Measurements from ENCODE around the gene SH2D5.
A peak's percentile ranks its signal among the peaks of the same experiment; 100 is the strongest.
"Not testable (repeated sequence)": the region's sequence is repeated elsewhere in the genome, so short reads cannot be mapped to it uniquely, and the experiment has no call there.

Gene SH2D5

GRCh38 chr1:20728371-20729154, 3.9 kb downstream of the SH2D5 start:
- DNase-seq (ENCODE audit: low read depth in 2 of 2), result no peak

- DNase-seq (ENCODE audit: low read depth in 2 of 2), result no peak
Measured at GRCh38 chr1:20727746-20728316, 4.7 kb downstream of the SH2D5 start.

DNA sequence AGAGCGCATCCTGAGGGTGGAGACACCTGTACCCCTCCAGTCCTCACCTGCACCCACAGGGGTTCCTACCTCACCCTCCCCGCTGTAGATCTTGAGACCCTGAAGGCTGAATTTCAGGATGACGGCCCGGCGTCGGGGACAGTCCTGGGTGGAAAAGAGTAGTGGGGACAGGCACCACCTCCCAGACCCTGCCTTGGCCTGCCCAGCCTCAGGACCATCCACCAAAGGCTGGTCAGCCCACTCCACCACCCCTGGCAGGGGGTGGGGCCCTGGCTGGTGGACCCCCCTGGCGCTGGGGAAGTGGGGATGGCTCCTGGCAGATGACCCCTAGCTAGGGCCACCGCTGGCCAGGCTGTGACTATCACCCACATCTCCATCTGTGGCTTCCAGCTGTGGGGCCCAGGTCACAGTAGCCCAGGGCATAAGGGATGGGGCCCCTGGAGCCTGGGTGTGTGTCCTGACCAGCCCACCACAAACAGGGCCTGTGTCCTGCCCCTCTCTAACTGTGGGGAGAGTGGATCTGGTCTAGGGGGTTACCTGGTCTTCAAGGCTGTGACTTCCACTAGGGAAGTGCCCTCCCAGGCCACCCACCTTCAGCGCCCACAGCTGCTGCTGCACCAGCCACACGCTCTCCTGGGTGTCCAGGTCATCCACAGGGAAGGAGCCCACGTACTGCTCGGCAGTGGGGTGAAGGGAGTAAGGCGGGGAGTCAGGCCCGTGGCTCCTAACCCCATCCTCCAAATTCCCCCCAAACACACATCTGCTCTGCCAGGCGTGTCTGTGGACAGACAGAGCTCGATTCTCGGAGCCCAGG, 5.4 kb downstream of the SH2D5 start:
- DNase-seq (ENCODE audit: low read depth in 2 of 2), result no peak

DNA sequence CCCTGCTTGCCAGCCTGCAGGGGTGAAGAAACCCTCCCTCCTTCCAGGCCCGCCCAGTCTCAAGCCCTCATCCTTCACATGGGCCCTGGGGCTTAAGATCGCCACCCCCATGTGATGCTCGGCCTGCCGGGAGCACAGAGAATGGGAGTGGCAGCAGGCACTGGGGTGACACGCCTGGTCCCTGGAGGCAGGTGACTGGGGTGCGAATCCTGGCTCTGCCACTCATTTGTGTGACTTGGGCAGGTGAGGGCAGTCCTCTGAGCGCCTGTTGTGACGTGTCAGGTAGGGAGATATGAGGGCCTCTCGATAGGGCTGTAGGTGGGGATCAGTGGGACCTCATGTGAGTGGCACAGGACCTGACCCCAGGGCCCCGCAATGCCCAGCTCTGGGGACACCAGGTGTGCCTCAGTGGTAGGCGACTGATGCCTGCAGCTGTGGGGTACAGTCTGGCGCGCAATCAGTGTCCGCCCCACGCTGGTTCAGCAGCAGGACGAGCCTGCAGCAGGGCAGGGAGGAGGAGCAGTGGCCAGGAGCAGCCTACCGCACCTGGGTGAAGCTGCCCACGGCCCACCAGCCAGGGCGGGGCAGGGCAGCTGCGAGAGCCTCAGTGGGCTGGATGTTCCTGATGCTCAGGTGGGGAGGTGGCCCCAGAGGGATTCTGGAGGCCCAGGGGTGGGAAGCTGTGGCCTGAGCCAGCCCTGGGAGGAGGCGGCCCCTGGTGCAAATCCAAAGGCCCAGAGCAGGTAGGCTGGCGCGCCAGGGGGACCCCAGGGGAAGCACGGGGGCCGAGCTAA, 6.2 kb downstream of the SH2D5 start:
- no peak for DNase-seq (ENCODE audit: low read depth in 2 of 2)

- DNase-seq (ENCODE audit: low read depth in 2 of 2), result no peak
Measured at GRCh38 chr1:20725189-20726117, 7.0 kb downstream of the SH2D5 start.

GRCh38 chr1:20724364-20725188, 7.9 kb downstream of the SH2D5 start:
- no peak for DNase-seq (ENCODE audit: low read depth in 2 of 2)

DNA sequence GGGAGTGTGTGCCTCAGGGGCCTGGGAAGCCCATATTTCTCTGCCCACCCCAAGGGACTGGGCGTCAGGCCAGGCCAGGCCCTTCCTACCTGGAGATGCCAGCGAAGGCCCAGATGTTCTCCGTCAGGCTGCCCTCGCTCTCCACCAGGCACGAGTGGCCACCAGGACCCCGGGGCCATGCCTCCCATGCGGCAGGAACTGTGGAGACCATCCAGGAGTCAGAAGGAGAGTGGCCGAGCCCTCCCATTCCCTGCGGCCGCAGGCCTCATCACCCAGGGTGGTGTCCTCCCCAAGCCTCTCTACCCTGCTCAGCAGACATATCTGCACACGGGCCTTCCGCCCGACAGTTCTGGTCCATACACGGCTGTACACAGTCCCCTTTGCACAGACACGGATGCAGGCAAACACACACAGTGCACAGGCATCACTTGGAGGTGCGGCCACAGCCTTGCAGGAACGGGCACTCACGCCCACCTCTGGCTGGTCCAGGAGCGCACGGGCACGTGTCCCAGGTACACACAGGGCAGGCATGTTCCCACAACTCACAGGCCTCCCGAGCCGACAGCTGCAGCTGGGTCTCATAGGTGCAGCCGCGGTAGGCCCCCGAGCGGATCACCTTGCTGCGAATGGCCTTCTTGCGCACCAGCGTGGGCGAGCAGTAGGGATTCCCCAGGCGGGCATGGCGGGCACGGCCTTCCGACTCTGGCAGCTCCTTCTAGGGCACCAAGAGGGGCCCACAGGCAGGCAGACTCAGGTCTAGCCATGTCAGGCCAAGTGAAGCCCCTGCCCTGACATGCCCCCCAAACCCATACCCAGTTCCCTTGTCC, 8.8 kb downstream of the SH2D5 start:
- no peak for DNase-seq (ENCODE audit: low read depth in 2 of 2)

DNA sequence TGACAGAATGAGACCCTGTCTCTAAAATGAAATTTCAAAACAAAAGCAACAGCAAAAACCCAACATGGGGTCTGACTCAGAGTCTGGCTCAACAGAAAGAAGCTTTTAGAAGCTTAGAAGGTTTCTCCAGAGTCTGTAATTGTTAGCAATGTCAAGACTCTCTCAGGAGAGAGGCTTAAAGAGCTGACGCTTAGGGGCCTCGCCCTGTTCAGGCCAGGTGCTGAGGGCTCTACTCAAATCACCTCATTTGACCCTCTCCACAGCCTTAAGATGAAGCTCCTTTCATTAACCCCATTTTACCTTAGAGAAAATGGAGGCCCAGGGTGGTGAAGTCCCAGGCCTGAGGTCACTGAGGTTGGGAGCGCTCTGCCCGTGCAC, 9.4 kb downstream of the SH2D5 start:
- DNase-seq (ENCODE audit: low read depth in 2 of 2), result no peak

DNA sequence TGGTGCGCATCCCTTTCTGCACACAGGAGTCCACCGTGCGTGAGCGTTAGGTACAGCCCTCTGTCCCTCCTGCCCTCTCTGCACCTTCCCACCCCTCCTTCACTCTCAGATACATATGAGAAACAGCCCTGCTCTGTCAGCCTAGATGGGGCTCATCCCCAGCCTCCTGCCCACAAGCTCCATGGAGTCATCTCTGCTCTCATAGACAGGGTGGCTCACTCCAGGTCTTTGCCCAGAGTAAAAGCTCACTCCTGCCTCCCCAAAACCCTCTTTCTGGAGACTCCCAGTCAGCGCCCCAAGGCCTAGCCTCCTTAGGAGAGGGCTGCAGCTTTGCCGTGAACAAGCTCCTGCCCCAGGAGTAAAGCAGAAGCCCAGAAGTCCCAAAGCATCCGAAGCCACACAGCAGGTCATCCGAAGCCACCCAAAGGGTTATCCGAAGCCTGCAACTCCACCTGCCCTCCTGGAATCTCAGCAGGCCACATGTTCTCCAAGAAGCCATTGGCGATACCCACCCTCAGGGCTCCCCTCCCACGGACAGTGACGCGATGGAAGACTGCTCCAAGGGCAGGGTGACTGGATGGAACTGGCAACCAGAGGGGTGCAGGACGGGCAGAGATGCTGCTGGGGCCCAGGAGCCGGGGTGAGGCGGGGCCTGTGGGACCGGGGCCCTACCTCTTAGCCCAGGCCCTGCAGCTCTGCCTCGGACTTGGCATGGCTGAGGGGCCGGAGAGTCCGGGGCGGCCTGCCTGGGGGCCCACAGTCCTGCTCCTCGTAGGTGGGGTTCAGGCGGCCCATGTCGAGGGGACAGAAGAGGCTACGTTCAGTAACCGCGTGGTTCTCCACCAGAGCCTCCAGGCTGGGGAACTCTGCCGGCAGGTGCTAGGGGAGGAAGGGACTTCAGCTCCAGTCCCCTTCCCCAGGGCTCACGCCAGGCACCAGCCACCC, 11.1 kb downstream of the SH2D5 start:
- DNase-seq (ENCODE audit: low read depth in 2 of 2), result no peak

GRCh38 chr1:20720631-20721091, 11.8 kb downstream of the SH2D5 start:
- DNase-seq (ENCODE audit: low read depth in 2 of 2), result no peak

- no peak for DNase-seq (ENCODE audit: low read depth in 2 of 2)
Measured at GRCh38 chr1:20719871-20720620, 12.5 kb downstream of the SH2D5 start.

GRCh38 chr1:20719261-20719660, 13.2 kb downstream of the SH2D5 start:
- DNase-seq (ENCODE audit: low read depth in 2 of 2), result no peak

- not testable (repeated sequence) for DNase-seq (ENCODE audit: low read depth in 2 of 2)
Measured at GRCh38 chr1:20718343-20718882, 14.1 kb downstream of the SH2D5 start.

- DNase-seq (ENCODE audit: low read depth in 2 of 2), result peak; percentile 36 to 46
Measured at GRCh38 chr1:20717452-20718342, 14.8 kb downstream of the SH2D5 start, which contains the start of gene KIF17. Gene KIF17, minus strand, starts transcription at chr1:20718007. Its CDS starts 301 bp downstream, at chr1:20717706.

- no peak for DNase-seq (ENCODE audit: low read depth in 2 of 2)
Measured at GRCh38 chr1:20716232-20716631, 16.3 kb downstream of the SH2D5 start.

DNA sequence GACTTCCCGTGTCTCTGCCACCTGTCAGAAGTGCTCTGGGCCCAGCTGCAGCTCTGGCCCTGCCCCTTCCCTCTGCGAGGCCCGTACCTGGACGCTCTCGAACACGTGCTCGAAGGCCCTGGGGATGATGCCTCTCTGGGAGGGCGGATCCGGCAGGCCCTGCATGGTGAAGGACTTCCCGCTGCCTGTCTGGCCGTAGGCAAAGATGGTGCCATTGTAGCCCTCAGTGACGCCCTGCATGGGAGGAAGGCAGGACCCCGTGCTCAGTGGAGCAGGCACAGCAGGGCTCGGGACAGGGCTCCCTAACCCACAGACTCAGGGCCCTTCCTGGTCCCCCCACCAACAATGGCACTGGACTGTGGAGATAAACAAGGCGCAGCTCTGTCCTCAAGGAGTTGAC, 17.1 kb downstream of the SH2D5 start:
- DNase-seq (ENCODE audit: low read depth in 2 of 2), result no peak
